ENCODE measurements around the gene RNU1-1.
"Not testable (repeated sequence)": the region's sequence is repeated elsewhere in the genome, so short reads cannot be mapped to it uniquely, and the experiment has no call there.

RNU1-1 gene

GRCh38 chr1:16491056-16491675, 22.9 kb downstream of the RNU1-1 start:
- DNase-seq, result no peak

- DNase-seq, result not testable (repeated sequence)
Observed at GRCh38 chr1:16489195-16489880, 24.7 kb downstream of the RNU1-1 start.

GRCh38 chr1:16487011-16487410, 27.1 kb downstream of the RNU1-1 start:
- not testable (repeated sequence) for DNase-seq

- not testable (repeated sequence) for DNase-seq
Observed at GRCh38 chr1:16486316-16486715, 27.8 kb downstream of the RNU1-1 start.

- DNase-seq, result no peak
Observed at GRCh38 chr1:16484931-16485330, 29.2 kb downstream of the RNU1-1 start.

- no peak for DNase-seq
Observed at GRCh38 chr1:16484501-16484835, 29.6 kb downstream of the RNU1-1 start.

- DNase-seq, result not testable (repeated sequence)
Observed at GRCh38 chr1:16483639-16484500, 30.2 kb downstream of the RNU1-1 start.

- DNase-seq, result not testable (repeated sequence)
Observed at GRCh38 chr1:16483146-16483545, 30.9 kb downstream of the RNU1-1 start.

- no peak for DNase-seq
Observed at GRCh38 chr1:16478091-16478490, 36.0 kb downstream of the RNU1-1 start.

GRCh38 chr1:16475771-16476770, 38.0 kb downstream of the RNU1-1 start:
- not testable (repeated sequence) for DNase-seq

GRCh38 chr1:16474891-16475290, 39.2 kb downstream of the RNU1-1 start:
- DNase-seq, result not testable (repeated sequence)

- DNase-seq, result no peak
Observed at GRCh38 chr1:16474166-16474800, 39.8 kb downstream of the RNU1-1 start.

GRCh38 chr1:16468558-16468957, 45.5 kb downstream of the RNU1-1 start:
- DNase-seq, result no peak

GRCh38 chr1:16464917-16465625, 49.0 kb downstream of the RNU1-1 start:
- DNase-seq, result no peak

All from NCI-H524 treated with DMSO at 0.1 percent for 48 hours (cell line).